Panc1 (cell line): Measurements from ENCODE around the gene LRPPRC. TPM values are rescaled to one million over a fixed set of nuclear protein-coding genes. Genes with fewer than 3 reads are reported as not detected.

Source experiments
- ATAC-seq: fragments of 200-7000 bp; cut with Tn5 transposase; 2 replicates; pipeline ENCODE4 v1.9.1; 2020; ENCODE audit warnings: mild to moderate bottlenecking, moderate library complexity
- BruUV-seq: library from RNA; stranded (reverse); fragments of 400-500 nt; replicated peaks from 2 replicates; lab custom pipeline; 2021; lab: Mats Ljungman, UMichigan
- CTCF ChIA-PET: fragments of 300-600 bp; sonication (Branson Sonifier 250); formaldehyde crosslinking; loops from one replicate; lab custom pipeline; 2022; ENCODE audit warnings: antibody characterized with exemption; lab: Charles Lee
- POLR2A ChIA-PET: fragments of 300-600 bp; sonication (Branson Sonifier 250); formaldehyde crosslinking; loops from one replicate; lab custom pipeline; 2022; ENCODE audit warnings: antibody characterized with exemption; lab: Charles Lee
- DNase-seq: peaks from one replicate; pipeline ENCODE4 v3.0.0-alpha.2; 2010; ENCODE audit warnings: low read depth, low spot score
- H3K27ac ChIP-seq: 2 replicates; pipeline ENCODE4 v1.5.1; 2011; ENCODE audit warnings: mild to moderate bottlenecking, low read length, inconsistent platforms
- H3K27me3 ChIP-seq: fragments of 200-500 bp; sonication (Bioruptor generic); 2 replicates; pipeline ENCODE4 v1.6.0; 2014; ENCODE audit warnings: low read length, inconsistent platforms; ENCODE audit not compliant: control insufficient read depth, insufficient read depth
- H3K36me3 ChIP-seq: fragments of 200-500 bp; sonication (Bioruptor generic); 2 replicates; pipeline ENCODE4 v1.5.1; 2014; ENCODE audit warnings: inconsistent platforms, mild to moderate bottlenecking, low read length, moderate library complexity; ENCODE audit not compliant: control insufficient read depth, insufficient read depth
- H3K4me1 ChIP-seq: 2 replicates; pipeline ENCODE4 v1.5.1; 2011; ENCODE audit warnings: inconsistent platforms, mild to moderate bottlenecking, low read length, moderate library complexity; ENCODE audit not compliant: control insufficient read depth, insufficient read depth
- H3K4me3 ChIP-seq, 2 experiments: 2 replicates each; pipeline ENCODE4 v1.5.1; 2011 to 2012; ENCODE audit warnings: low read depth in 2 of 2, low read length in 2 of 2, mild to moderate bottlenecking in 2 of 2, inconsistent platforms in 1 of 2, moderate library complexity in 1 of 2
- H3K9me3 ChIP-seq: fragments of 200-500 bp; sonication (Bioruptor generic); 2 replicates; pipeline ENCODE4 v1.5.1; 2014; ENCODE audit warnings: low read depth, mild to moderate bottlenecking, inconsistent platforms, low read length, moderate library complexity; ENCODE audit not compliant: control insufficient read depth, insufficient read depth
- CTCF ChIP-seq: fragments of 450-650 bp; IDR thresholded peaks from 2 replicates; pipeline ENCODE4 v1.5.1; 2017; ENCODE audit warnings: mild to moderate bottlenecking
- POLR2AphosphoS5 ChIP-seq: IDR thresholded peaks from 2 replicates; pipeline ENCODE4 v1.6.1; 2012; ENCODE audit warnings: mild to moderate bottlenecking, low read depth, low read length, moderate library complexity
- REST ChIP-seq, 2 experiments: IDR thresholded peaks; 2 replicates each; pipeline ENCODE4 v1.6.1; 2011 to 2012; ENCODE audit warnings: low read depth in 2 of 2, control low read depth in 1 of 2, low read length in 1 of 2, mild to moderate bottlenecking in 1 of 2, moderate library complexity in 1 of 2; ENCODE audit not compliant: insufficient read depth in 1 of 2
- SIN3A ChIP-seq: IDR thresholded peaks from 2 replicates; pipeline ENCODE4 v1.6.1; 2012; ENCODE audit warnings: low read depth, mild to moderate bottlenecking, low read length, moderate library complexity, borderline replicate concordance; ENCODE audit not compliant: insufficient read depth
- TCF7L2 ChIP-seq: IDR thresholded peaks from 2 replicates; pipeline ENCODE4 v1.6.1; 2011; ENCODE audit warnings: mild to moderate bottlenecking, low read depth, low read length, inconsistent platforms
- in situ Hi-C: cut with HindIII; loops from 2 replicates; pipeline ENCODE4 v1.10.0; 2016; ENCODE audit warnings: low sequenced_read_pairs, low pct_unique_long_range_greater_than_20kb
- intact Hi-C: fragments of 100-400 bp; cut with micrococcal nuclease; formaldehyde crosslinking; loops from one replicate; pipeline ENCODE4 v1.10.0; 2022; ENCODE audit not compliant: unreplicated experiment
- total RNA-seq: library from RNA; stranded (reverse); gene quantifications from one replicate; pipeline ENCODE4 v1.2.1, GENCODE V29; 2021; ENCODE audit not compliant: unreplicated experiment

Gene LRPPRC
- total RNA-seq, 1 experiment from 2014 or later, result 207 TPM

GRCh38 chr2:43985359-43985758 is 10.4 kb downstream of the LRPPRC start:
- Histone ChIP-seq H3K9me3 (no peaks in the 10 kb centered on the region), H3K27me3 (no peaks in the 10 kb centered on the region), H3K4me3 (no peak overlapping the region), H3K36me3 (peaks cover 34% of the 10 kb centered on the region; the same call in 1 of the 2 replicates), H3K27ac (peak overlapping the region; percentile 46; the same call in 1 of the 2 replicates), H3K4me1 (peaks cover 4% of the 10 kb centered on the region; the same call in 1 of the 2 replicates)
- TF ChIP-seq TCF7L2, result no peak
- no peak for TF ChIP-seq CTCF
- no peak for TF ChIP-seq REST (IDR thresholded peaks at IDR 0.05; ENCODE audit: insufficient read depth in 1 of 2, low read depth in 2 of 2, low read length in 1 of 2)
- no peak for TF ChIP-seq SIN3A
- no peak for TF ChIP-seq POLR2AphosphoS5
- BruUV-seq, result no TSS peak
- DNase-seq (no peak), ATAC-seq (no peak)
- ChIA-PET POLR2A (no interaction called here), CTCF (no interaction called here)
- in situ Hi-C loops (no loop called here), intact Hi-C loops (no loop called here)

- Histone ChIP-seq H3K27me3 (no peaks in the 10 kb centered on the region), H3K4me1 (peaks cover 4% of the 10 kb centered on the region; the same call in 1 of the 2 replicates), H3K36me3 (peaks cover 40% of the 10 kb centered on the region), H3K4me3 (no peak overlapping the region), H3K9me3 (no peaks in the 10 kb centered on the region), H3K27ac (no peak overlapping the region; the same call in 1 of the 2 replicates)
- in situ Hi-C loops, result no loop called here
- no peak for DNase-seq
- no peak for ATAC-seq
- BruUV-seq, result no TSS peak
- ChIA-PET POLR2A (no interaction called here), CTCF (interaction anchor here (0.6 kb wide), 1 partner anchor 30 kb away, joined by 5 read pairs; no protein-coding TSS in a partner anchor)
- TF ChIP-seq REST (IDR thresholded peaks at IDR 0.05; ENCODE audit: insufficient read depth in 1 of 2, low read depth in 2 of 2, low read length in 1 of 2) (no peak), SIN3A (no peak), CTCF (no peak), POLR2AphosphoS5 (no peak), TCF7L2 (no peak)
- intact Hi-C loops, result no loop called here
Measured at GRCh38 chr2:43984533-43984932, 11.3 kb downstream of the LRPPRC start.
